H54 (cell line): Measurements from ENCODE around the gene TBC1D8.

Source experiments
- DNase-seq: peaks from one replicate; pipeline ENCODE4 v3.0.0; 2011; ENCODE audit warnings: low spot score, mixed read lengths; ENCODE audit not compliant: insufficient read length
- FAIRE-seq: peaks from 3 replicates; lab custom pipeline; 2011; peaks lifted over from hg19 to GRCh38; lab: Jason Lieb, UNC
- POLR2A ChIP-seq: IDR thresholded peaks from 2 replicates; pipeline ENCODE4 v1.6.1; 2011; ENCODE audit warnings: low read depth, mild to moderate bottlenecking, low read length

TBC1D8 gene

DNA sequence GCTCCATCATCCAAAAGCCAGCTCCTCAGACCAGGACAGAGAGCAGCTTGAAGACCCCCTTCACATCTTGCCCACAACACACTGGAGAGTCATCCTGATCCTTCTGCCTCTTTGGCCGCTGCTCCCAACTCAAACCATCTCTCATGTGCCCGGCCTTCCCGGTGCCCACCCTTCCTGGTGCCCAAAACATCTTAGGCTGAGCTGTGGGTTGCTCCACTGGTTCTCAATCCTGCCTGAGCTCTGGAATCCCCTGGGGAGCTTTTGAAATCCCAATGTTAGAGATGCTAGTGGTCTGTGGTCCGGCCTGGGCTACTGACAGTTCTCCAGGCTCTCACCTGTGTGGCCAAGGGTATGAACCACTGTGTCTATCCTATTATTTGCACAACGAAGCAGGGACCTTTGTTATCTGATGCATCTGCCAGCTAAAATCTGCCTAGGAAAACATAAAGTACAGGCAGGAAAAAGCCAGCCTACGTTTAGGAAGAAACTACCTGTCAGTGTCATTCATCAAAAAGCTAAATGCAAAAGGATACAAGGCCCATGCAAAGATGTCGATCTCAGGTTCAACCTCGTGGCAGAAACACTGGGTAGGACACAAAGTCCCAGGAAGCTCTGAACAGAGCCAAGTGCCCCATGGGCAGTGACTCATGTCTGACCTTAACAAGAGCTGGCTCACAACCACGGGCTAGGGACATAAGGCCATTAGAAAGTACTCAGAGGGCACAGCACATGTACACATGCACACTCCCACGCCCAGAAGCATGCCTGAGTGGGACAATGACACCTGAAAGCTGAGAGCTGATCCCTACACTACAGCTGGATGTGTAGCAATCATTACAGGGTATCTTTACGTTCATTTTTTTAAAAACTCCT is 30.8 kb downstream of the TBC1D8 start:
- DNase-seq (no peak), FAIRE-seq (peak; percentile 80)
- TF ChIP-seq POLR2A = no peak

DNA sequence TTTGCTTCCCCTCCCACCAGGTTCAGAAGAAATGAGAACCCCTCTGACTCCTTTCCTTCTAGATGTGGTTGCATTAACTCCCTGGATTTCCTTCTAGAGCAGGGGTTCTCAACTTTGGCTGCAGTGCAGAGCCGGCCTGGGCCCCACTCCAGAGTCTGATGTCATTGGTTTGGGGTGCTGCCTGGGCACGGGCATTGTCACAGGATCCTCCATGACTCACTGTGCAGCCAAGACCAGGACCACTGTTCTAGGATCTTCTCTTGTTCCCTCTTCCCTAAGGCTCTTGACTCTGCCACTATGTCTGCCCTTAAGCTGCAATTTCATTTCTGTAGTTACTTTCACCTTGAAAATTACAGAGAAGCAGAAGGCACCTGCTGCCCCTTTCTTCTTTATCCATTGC is 31.8 kb downstream of the TBC1D8 start:
- FAIRE-seq (no peak), DNase-seq (no peak)
- TF ChIP-seq POLR2A = no peak

DNA sequence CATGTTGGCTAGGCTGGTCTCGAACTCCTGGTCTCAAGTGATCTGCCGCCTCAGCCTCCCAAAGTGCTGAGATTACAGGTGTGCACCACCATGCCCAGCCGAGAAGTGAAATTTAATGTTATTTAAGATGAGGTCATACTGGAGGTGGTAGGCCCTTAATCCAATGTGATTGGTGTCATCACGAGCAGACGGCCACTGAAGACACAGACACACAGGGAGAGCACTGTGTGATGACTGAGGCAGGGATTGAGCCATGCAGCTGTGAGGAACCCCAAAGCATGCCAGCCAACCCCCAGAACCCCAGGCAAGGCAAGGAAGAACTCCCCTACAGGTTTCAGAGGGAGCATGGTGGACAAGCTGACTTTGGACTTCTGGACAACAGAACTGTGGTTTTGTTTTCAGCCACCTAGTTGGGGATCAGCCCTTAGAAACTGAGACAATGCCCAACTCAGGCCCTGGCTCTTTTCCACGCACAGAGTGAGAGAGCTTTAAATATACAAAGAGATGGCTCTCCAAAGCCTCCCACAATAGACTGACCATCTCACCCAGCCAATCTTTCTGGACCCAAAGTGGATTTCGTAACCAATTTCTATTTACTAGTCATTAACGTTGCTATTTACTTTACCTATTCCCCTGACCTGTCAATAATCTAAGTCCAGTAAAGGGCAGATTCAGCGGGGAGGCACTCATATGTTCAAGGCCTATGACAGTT is 34.2 kb downstream of the TBC1D8 start:
- no peak for TF ChIP-seq POLR2A
- no peak for DNase-seq
- no peak for FAIRE-seq

DNA sequence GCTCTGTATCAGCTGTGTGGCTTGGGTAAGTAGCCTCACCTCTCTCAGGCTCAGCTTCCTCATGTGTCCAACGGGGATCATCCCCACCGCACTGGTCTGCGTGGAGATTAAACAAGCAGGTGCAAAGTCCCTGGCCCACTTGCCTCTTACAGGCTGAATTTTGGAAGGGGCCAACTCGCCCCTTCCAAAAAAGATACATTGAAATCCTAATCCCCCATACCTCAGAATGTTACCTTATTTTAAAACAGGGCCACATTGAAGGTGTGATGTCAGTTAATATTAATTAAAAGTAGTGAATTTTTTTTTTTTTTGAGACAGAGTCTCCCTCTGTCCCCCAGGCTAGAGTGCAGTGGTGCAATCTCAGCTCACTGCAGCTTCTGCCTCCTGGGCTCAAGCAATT is 34.8 kb downstream of the TBC1D8 start:
- no peak for DNase-seq
- no peak for FAIRE-seq
- no peak for TF ChIP-seq POLR2A

DNA sequence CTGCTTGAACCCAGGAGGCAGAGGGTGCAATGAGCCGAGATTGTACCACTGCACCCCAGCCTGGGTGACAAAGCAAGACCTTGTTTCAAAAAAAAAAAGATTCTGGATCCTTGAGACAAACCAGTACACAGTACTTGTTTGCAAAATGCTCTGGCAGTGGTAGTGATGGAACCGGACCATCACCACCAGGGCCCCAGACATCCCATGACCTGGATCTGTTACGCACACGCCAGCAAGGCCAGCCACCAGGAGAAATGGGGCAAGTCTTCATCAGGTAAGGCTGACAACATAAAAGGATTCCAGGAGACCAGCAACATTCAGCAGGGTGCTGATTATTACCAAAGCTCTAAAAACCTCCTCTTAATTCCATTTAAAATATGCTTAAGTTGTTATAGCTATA is 35.5 kb downstream of the TBC1D8 start:
- FAIRE-seq = no peak
- no peak for DNase-seq
- TF ChIP-seq POLR2A = no peak

DNA sequence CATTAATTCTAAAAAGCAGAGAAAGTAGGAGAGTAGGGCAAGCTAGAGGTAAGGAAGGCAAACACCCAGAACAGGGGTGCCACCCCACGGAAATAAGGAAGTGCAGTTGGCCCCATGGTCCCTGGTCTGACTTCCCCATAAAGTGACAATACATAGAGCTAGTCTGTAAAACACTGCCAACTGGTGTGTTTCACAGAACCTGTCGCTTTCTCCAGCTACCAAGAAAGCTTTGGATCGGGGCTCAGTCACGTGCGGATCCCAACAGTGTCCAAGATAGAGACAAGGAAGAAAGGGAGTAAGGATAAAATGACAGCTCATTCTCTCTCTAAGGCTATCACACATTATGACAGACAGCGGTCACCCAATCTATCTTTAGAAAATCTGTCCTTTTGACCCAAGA is 36.4 kb downstream of the TBC1D8 start:
- DNase-seq (no peak), FAIRE-seq (no peak)
- TF ChIP-seq POLR2A = no peak

DNA sequence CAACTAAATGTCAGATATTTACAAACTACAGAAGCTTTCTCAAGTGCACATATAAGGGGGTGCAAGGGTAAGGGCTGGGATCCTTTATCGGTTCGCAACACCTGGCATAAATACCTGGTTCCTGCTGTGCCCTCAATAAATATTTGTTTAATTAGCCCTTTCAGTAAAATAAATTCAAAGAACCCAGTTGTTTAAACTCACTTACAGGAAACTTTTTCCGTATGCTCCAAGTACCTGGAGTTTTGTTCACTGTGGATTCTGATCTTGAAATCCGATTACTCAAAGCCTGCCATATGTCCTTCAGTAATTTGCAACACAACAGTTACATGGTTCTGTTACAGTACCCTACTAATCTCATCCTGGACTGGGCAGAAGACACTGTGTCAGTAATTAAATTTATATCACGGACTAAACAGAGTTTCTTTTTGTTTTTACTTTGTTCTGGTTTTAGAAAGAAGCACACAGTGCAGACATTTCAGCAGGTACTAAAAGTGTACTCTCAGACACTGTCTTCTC is 36.9 kb downstream of the TBC1D8 start:
- no peak for FAIRE-seq
- no peak for DNase-seq
- TF ChIP-seq POLR2A = no peak

DNA sequence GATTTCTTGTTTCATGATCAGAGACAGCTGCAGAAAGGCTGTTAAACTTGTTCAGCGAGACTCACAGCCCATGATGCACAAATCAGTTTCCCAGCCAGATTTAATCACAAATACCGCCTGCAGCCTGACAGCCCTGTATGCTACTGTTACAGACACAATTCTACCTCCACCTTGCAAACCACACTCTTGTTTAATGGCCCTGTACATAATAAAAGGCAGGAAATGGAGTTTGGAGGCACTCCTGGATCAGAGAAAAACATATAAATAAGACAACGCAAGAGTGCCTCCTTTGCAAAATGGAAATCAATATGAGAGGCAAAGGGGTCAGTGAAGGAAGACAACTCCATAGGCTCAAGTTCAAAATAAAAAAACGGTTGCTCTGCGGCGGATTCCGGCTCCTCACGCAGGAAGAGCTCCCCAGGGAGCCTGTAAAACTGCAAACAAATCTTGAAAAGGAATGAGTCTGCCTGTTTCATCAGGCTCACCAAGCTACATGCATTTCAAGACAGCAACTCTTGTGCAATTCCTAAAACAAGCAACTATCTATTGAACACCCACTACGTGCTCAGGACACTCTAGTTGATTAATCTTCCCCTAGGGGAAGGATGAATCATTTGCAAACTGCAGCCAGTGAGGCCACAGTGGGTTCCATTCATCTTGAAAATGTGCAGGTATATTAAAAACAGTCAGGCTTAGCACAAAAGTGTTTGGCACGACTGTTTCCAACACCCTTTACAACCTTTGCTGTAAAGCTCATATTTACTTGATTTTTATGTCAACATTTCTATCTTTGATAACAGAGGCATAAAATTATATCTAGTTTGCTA is 37.5 kb downstream of the TBC1D8 start:
- peak; percentile 84 for FAIRE-seq
- DNase-seq = peak; percentile 55
- TF ChIP-seq POLR2A = no peak

DNA sequence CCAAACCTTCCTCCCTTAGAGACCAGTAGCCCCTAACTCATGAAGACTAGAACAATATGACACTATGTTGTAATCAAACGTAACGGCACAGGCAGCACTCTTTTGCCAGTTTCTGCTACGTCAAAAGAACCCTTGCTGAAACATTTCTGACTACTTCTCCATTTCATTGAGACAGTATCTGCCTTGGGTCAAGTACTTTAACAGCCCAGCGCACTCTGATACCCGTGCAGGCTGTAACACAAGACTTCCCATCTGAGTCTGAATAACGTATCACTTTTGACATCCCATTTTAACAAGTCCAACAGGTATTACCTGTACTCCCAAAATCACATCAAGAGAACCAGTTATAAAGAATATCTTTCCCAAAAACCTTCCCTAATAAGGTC is 38.4 kb downstream of the TBC1D8 start:
- DNase-seq (no peak), FAIRE-seq (no peak)
- no peak for TF ChIP-seq POLR2A

DNA sequence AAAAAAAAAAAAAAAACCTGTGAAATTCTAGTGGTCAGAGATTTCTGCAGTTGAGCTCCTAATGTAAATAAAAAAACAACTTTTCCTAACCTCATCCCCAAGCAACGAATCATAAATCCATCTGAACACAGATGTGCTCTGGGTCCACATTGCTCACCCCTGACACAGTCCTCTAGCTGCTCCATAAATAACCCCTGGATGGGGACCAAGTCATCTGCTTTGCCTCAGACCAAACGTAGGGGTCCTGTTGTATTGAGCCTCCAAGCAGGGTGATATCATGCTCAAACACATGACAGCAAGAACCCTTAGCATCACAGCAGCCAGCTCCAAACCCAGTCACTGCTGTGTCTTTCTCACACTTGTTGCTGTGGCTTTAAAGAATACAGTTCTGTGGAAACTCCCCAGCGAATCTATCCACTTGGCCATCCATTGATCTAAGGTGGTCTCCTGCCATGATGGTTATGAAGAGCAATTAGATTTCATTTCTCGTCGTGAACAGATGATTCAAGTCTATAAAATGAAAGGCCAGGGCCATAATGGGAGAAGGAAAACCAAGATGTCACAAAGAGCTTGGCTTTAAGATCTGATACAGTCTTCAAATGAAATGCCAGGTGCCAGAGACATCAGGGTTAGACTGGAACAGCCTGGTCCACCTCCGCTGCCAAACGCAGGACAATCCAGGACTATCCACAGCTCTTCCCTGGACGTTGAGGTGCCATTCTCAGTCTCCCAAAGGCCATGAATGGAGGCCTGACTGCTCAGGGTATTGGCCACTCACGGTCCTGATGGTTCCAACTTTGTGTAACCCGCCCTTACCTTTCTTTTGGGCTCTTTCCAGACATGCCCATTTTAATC is 39.0 kb downstream of the TBC1D8 start:
- DNase-seq = no peak
- no peak for FAIRE-seq
- TF ChIP-seq POLR2A = no peak

DNA sequence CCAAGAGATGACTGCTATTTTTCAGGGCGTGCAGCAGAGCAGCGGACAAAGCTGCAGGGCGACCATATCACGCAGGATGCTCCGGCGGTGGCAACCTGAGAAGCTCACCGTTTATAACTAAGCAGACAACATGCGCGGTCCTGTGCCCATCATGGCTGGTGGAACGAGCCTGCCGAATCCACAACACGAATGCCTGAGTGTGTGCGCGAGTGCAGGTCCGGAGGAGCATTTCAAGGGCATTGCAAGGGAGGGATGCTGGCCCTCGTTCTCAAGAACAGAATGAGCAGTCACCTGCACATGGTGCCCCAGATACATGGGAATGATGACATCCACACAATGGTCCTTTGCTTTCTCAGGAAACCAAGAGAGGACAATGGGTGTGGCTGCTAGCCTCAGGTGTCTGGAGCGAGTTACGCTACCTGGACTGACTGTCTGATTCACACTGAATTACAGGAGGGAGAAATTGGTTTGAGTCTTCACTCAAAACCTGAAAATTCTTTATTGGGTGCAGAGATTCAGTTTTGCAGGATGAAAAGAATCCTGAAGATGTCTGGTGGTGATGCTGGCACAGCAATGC is 39.8 kb downstream of the TBC1D8 start:
- FAIRE-seq (no peak), DNase-seq (no peak)
- TF ChIP-seq POLR2A = no peak; the same call in 1 of the 2 replicates

DNA sequence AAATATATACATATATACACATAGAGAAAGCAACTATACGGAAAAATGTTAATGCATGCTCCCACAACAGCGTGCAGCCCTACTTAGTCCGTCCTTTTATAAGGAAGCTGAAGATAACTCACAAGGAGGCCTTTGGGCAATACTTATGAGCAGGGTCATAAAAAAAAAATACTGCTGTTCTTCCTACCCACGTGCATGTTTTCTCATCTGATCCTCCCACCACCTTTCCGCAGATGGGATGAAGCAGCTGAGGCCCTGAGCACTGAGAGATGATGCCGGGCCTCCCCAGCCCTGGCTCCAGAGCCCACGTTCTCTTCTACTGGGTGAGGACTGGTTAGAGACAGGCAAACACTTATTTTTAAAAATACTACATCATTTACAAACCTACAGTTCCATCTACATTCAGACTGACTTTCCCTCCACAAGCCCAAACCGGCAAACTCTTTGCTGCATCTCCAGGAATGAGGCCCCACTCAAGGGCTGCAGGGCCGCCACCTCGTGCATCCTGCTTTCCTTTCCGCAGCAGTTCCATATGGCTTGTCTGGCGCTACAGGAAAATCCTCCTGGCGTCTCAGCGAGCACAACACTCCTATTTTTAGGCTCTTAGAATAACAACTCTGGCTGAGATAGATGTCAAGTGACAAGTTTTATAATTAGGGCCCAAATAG is 41.6 kb downstream of the TBC1D8 start:
- FAIRE-seq = no peak
- no peak for DNase-seq
- no peak for TF ChIP-seq POLR2A
